ENCODE results near the gene AS3MT. TPM values are rescaled to one million over a fixed set of nuclear protein-coding genes. Genes with fewer than 3 reads are reported as not detected.
"Not testable (repeated sequence)": the region's sequence is repeated elsewhere in the genome, so short reads cannot be mapped to it uniquely, and the experiment has no call there.

The AS3MT gene
- total RNA-seq, 1 donor from 2014 or later = 20.2 TPM

DNA sequence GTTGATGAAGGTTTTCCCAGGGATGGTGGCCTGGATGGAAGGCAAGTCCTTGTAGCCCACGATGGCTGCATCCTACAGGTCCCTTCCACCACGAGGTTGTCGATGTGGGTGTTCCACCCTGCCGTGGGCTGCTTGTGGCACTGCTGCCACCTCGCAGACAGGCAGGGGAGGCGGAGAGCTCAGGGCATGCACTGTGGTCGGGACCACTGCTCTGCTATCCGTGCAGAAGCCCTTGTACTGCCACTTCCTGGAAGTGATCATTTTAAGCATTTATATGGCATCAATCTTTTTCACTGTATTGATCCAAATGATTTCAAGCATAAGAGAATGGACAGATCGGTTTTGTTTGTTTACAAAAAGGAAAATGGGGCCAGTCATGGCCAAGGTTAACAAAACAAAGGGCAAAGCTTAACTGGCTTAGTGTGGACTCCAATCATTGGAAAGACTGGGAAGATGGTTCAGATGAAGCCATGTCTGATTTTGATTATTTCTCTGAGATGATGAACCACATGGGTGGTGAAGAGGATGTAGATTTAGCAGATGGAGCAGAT, 23.8 kb upstream of the AS3MT start:
- peaks cover 6% of the 10 kb centered on the region for H3K27me3 Mint-ChIP-seq
- TF ChIP-seq, protein P1, sequence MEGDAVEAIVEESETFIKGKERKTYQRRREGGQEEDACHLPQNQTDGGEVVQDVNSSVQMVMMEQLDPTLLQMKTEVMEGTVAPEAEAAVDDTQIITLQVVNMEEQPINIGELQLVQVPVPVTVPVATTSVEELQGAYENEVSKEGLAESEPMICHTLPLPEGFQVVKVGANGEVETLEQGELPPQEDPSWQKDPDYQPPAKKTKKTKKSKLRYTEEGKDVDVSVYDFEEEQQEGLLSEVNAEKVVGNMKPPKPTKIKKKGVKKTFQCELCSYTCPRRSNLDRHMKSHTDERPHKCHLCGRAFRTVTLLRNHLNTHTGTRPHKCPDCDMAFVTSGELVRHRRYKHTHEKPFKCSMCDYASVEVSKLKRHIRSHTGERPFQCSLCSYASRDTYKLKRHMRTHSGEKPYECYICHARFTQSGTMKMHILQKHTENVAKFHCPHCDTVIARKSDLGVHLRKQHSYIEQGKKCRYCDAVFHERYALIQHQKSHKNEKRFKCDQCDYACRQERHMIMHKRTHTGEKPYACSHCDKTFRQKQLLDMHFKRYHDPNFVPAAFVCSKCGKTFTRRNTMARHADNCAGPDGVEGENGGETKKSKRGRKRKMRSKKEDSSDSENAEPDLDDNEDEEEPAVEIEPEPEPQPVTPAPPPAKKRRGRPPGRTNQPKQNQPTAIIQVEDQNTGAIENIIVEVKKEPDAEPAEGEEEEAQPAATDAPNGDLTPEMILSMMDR (IDR thresholded peaks at IDR 0.05; ENCODE audit: unreplicated experiment) = no peak
- H3K27ac Mint-ChIP-seq = no peak overlapping the region
- no peak for DNase-seq (ENCODE audit: low spot score, unreplicated experiment)
- H3K36me3 Mint-ChIP-seq (ENCODE audit: insufficient read depth) = peaks cover 5% of the 10 kb centered on the region
- peaks cover 3% of the 10 kb centered on the region for H3K4me1 Mint-ChIP-seq (ENCODE audit: low read depth)
- H3K9me3 Mint-ChIP-seq (ENCODE audit: low read depth) = peaks cover 10% of the 10 kb centered on the region
- no peak overlapping the region for H3K4me3 Mint-ChIP-seq (ENCODE audit: low read depth)

DNA sequence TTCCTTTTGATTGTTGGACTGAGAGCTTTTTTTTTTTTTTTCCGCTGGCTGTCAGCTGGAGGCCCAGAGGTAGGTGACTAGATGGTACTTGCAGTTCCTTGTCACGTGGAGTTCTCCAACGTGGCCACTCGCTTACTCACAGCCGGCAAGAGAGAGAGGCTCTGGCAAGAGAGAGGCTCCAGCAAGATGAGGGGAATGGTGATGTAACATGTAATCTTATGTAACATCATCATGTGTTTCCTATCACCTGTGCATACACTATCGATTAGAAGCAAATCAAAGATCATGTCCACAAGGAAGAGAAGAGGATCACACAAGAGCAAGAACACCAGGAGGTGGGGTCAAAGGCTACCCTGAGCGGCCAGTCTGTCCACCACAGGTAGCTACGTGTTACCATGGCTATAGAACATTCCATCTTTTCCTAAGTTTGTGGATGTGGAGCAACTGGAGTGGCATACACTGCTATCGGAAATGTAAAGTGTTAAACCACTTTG, 19.2 kb upstream of the AS3MT start:
- Mint-ChIP-seq H3K27ac (no peak overlapping the region), H3K4me1 (ENCODE audit: low read depth) (peaks cover 5% of the 10 kb centered on the region), H3K36me3 (ENCODE audit: insufficient read depth) (no peaks in the 10 kb centered on the region), H3K27me3 (no peaks in the 10 kb centered on the region), H3K9me3 (ENCODE audit: low read depth) (no peaks in the 10 kb centered on the region), H3K4me3 (ENCODE audit: low read depth) (no peak overlapping the region)
- DNase-seq (ENCODE audit: low spot score, unreplicated experiment) = no peak
- TF ChIP-seq, protein P1 (IDR thresholded peaks at IDR 0.05; ENCODE audit: unreplicated experiment) = no peak

DNA sequence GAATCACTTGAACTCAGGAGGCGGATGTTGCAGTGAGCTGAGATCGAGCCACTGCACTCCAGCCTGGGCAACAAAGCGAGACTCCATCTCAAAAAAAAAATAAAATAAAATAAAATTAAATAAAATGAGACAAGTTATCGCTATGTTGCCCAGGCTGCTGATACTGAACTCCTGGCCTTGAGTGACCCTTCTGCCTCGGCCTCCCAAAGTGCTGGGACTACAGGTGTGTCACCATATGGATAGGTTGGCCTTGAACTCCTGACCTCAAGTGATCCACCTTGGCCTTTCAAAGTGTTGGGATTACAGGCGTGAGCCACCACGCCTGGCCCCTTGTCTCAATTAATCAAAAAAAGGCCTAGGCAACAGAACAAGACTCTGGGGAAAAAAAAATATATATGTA, 16.0 kb upstream of the AS3MT start:
- H3K9me3 Mint-ChIP-seq (ENCODE audit: low read depth); H3K27ac Mint-ChIP-seq; H3K4me3 Mint-ChIP-seq (ENCODE audit: low read depth); H3K27me3 Mint-ChIP-seq; H3K36me3 Mint-ChIP-seq (ENCODE audit: insufficient read depth); H3K4me1 Mint-ChIP-seq (ENCODE audit: low read depth); DNase-seq (ENCODE audit: low spot score, unreplicated experiment): not testable (repeated sequence)

DNA sequence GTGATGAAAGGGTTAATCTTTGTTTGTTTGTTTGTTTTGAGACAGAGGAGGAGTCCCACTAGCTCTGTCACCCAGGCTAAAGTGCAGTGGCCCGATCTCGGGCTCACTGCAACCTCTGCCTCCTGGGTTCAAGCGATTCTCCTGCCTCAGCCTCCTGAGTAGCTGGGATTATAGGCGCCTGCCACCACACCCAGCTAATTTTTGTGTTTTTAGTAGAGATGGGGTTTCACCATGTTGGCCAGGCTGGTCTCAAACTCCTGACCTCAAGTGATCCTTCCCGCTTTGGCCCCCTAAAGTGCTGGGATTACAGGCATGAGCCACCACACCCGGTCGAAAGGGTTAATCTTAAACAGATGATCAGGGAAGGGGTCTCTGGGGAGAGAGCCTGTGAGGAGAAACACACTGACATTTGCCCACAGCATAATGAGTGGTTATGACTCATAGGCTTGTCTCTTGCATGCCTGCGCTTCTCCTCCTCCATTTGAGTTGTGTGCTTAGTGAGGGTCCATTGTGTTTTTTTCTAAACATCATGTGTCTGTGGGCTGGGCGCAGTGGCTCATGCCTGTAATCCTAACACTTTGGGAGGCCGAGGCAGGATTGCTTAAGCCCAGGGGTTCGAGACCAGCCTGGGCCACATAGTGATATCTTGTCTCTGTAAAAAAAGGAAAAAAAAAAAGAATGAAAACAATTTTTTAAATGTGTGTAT, 13.4 kb upstream of the AS3MT start:
- H3K36me3 Mint-ChIP-seq (ENCODE audit: insufficient read depth); H3K9me3 Mint-ChIP-seq (ENCODE audit: low read depth); H3K4me1 Mint-ChIP-seq (ENCODE audit: low read depth); H3K27ac Mint-ChIP-seq; H3K27me3 Mint-ChIP-seq; DNase-seq (ENCODE audit: low spot score, unreplicated experiment): not testable (repeated sequence)
- peak overlapping the region; percentile 52 for H3K4me3 Mint-ChIP-seq (ENCODE audit: low read depth)

DNA sequence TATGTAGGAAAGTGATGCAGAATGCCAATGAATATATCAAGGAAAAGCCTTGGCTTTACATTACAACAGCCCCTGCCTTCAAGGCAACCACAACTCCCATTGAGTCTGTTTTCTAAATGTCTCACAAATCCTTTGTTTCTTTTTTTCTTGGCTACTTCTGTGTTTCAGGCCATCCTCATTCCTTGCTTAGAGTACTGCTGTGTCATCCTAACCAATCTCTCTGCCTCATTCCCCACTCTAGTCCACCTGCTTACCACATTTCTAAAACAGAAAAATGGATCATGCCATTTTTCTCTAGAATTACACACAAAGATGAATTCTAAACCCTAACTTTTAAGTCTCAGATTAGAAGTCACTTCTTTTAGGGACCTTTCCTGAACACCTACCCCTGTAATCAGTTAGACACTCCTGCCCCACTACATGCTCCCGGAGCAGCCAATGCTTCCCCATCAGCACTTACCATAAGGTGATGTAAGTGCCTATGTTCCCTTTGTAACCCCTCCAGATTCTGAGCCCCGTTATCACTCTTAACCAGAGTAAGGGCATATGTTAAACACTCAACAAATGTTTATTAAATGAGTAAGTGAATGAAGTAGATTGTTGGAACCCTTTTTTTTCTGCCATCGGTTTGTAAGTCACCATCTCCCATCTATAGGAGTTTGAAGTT, 12.4 kb upstream of the AS3MT start:
- DNase-seq (ENCODE audit: low spot score, unreplicated experiment) = no peak
- TF ChIP-seq, protein P1 (IDR thresholded peaks at IDR 0.05; ENCODE audit: unreplicated experiment) = no peak
- Mint-ChIP-seq H3K4me1 (ENCODE audit: low read depth) (peaks cover 8% of the 10 kb centered on the region), H3K36me3 (ENCODE audit: insufficient read depth) (peaks cover 1% of the 10 kb centered on the region), H3K4me3 (ENCODE audit: low read depth) (no peak overlapping the region), H3K9me3 (ENCODE audit: low read depth) (no peaks in the 10 kb centered on the region), H3K27me3 (no peaks in the 10 kb centered on the region), H3K27ac (peak overlapping the region; percentile 70)

DNA sequence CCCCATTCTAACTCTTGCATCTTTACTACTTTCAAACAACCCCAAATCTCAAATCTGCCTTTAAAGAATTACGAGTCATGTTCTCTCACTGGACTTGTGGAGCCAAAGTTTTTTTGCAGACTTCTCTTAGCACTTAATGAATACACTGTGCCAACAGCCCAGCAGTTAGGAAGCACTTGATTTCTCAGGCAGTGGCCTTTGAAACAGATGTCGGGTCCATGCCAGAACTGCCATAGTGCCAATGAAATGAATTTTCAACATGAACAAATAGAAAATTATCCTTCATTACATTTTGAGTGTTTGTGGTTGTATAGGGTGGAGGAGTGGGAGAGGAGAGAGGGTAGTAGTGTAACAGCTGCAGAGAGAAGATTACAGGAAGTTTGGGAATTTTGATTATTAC, 9.4 kb upstream of the AS3MT start:
- DNase-seq (ENCODE audit: low spot score, unreplicated experiment) = no peak
- H3K36me3 Mint-ChIP-seq (ENCODE audit: insufficient read depth) = peaks cover 5% of the 10 kb centered on the region
- TF ChIP-seq, protein P1 (IDR thresholded peaks at IDR 0.05; ENCODE audit: unreplicated experiment) = no peak
- H3K27ac Mint-ChIP-seq = peak overlapping the region; percentile 29
- H3K4me1 Mint-ChIP-seq (ENCODE audit: low read depth) = peaks cover 4% of the 10 kb centered on the region
- no peaks in the 10 kb centered on the region for H3K9me3 Mint-ChIP-seq (ENCODE audit: low read depth)
- H3K4me3 Mint-ChIP-seq (ENCODE audit: low read depth) = no peak overlapping the region
- no peaks in the 10 kb centered on the region for H3K27me3 Mint-ChIP-seq

Measured in progenitor cell of endocrine pancreas (in vitro differentiated cells).